ENCODE measurements around the gene MCEE. TPM values are rescaled to one million over a fixed set of nuclear protein-coding genes. Genes with fewer than 3 reads are reported as not detected.
A peak's percentile ranks its signal among the peaks of the same experiment; 100 is the strongest.

The MCEE gene
- total and polyA plus RNA-seq, 7 donors, result 10.9 to 27.4 (median 16.3) TPM

- 0 to 1% (median 0%) methylated on average over 4 of the region's 4 CpGs for WGBS, 3 donors
- peaks cover 3 to 34% of the 10 kb centered on the region in 2 donors for H3K36me3 ChIP-seq (ENCODE audit: insufficient read depth in 1 of 2, low read depth in 1 of 2)
- ATAC-seq (peak in 2 of 4 donors; percentile 21 to 28), DNase-seq (no peak)
- H3K27ac ChIP-seq, result peak overlapping the region; percentile 93
- peak overlapping the region; percentile 95 for H3K4me3 ChIP-seq
- intact Hi-C loops (cut with DNase I), result loop anchor here in 1 of 2 donors (5.0 kb wide), 1 partner anchor 64 kb away; the partner anchor contains the start of gene NAGK
- no peaks in the 10 kb centered on the region for H3K9me3 ChIP-seq
- H3K4me1 ChIP-seq, result peaks cover 28% of the 10 kb centered on the region
- H3K27me3 ChIP-seq (ENCODE audit: insufficient read depth in 3 of 3, low read length in 2 of 3), result no peaks in the 10 kb centered on the region
- no peak for TF ChIP-seq CTCF (IDR thresholded peaks at IDR 0.05)
Measured at GRCh38 chr2:71130905-71131244, 846 bp upstream of the MCEE start.

- peak overlapping the region; percentile 93 for H3K27ac ChIP-seq
- no peaks in the 10 kb centered on the region for H3K9me3 ChIP-seq
- ATAC-seq (peak; percentile 67 to 75 (median 69)), DNase-seq (no peak)
- 0 to 1% (median 0%) methylated on average over 15 to 17 of the region's 17 CpGs for whole genome bisulfite sequencing, 3 donors
- peaks cover 2 to 24% of the 10 kb centered on the region in 2 donors for H3K36me3 ChIP-seq (ENCODE audit: insufficient read depth in 1 of 2, low read depth in 1 of 2)
- H3K4me3 ChIP-seq, result peak overlapping the region; percentile 95
- intact Hi-C loops (cut with DNase I), result loop anchor here (5.0 kb wide), 2 partner anchors 58 to 63 kb away; partner anchors contain the start of gene NAGK (in 1 of the 2)
- no peaks in the 10 kb centered on the region for H3K27me3 ChIP-seq (ENCODE audit: insufficient read depth in 3 of 3, low read length in 2 of 3)
- H3K4me1 ChIP-seq, result peaks cover 28% of the 10 kb centered on the region
- TF ChIP-seq CTCF (IDR thresholded peaks at IDR 0.05), result no peak
Measured at GRCh38 chr2:71129902-71130151, 202 bp downstream of the MCEE start.

GRCh38 chr2:71129114-71129901 is 721 bp downstream of the MCEE start:
- Histone ChIP-seq H3K9me3 (no peaks in the 10 kb centered on the region), H3K4me3 (peak overlapping the region; percentile 95), H3K36me3 (ENCODE audit: insufficient read depth in 1 of 2, low read depth in 1 of 2) (peaks cover 0 to 18% of the 10 kb centered on the region in 2 donors), H3K4me1 (peaks cover 28% of the 10 kb centered on the region), H3K27me3 (ENCODE audit: insufficient read depth in 3 of 3, low read length in 2 of 3) (no peaks in the 10 kb centered on the region), H3K27ac (peak overlapping the region; percentile 93)
- no peak for DNase-seq
- whole genome bisulfite sequencing, 3 donors, result 1% methylated on average over 18 of the region's 18 CpGs
- TF ChIP-seq CTCF (IDR thresholded peaks at IDR 0.05), result no peak
- intact Hi-C loops (cut with DNase I), result loop anchor here in 1 of 2 donors (5.0 kb wide), 1 partner anchor 57 kb away; no protein-coding TSS in a partner anchor
- peak in 2 of 4 donors; percentile 28 to 33 for ATAC-seq

GRCh38 chr2:71126957-71127356 is 3.1 kb downstream of the MCEE start:
- H3K36me3 ChIP-seq (ENCODE audit: insufficient read depth in 1 of 2, low read depth in 1 of 2), result peaks cover 0 to 27% of the 10 kb centered on the region in 2 donors
- no peak for TF ChIP-seq CTCF (IDR thresholded peaks at IDR 0.05)
- no peak overlapping the region for H3K4me3 ChIP-seq
- no peaks in the 10 kb centered on the region for H3K27me3 ChIP-seq (ENCODE audit: insufficient read depth in 3 of 3, low read length in 2 of 3)
- intact Hi-C loops (cut with DNase I), result loop anchor here in 1 of 2 donors (5.0 kb wide), 1 partner anchor 55 kb away; no protein-coding TSS in a partner anchor
- DNase-seq (no peak), ATAC-seq (no peak)
- WGBS, 3 donors, result 78 to 80% (median 80%) methylated on average over 3 of the region's 3 CpGs
- peaks cover 21% of the 10 kb centered on the region for H3K4me1 ChIP-seq
- no peaks in the 10 kb centered on the region for H3K9me3 ChIP-seq
- no peak overlapping the region for H3K27ac ChIP-seq

Measured in psoas muscle (tissue), 8 donors.